Measurements from ENCODE around the gene NEDD4L. TPM values are rescaled to one million over a fixed set of nuclear protein-coding genes. Genes with fewer than 3 reads are reported as not detected.

The NEDD4L gene
- total RNA-seq, 2 experiments from 2014 or later: 11.2 to 13.7 TPM

- no peak overlapping the region for H3K4me3 ChIP-seq (ENCODE audit: low read length)
- Mint-ChIP-seq H3K4me3 (no peak overlapping the region), H3K9me3 (no peaks in the 10 kb centered on the region), H3K4me1 (ENCODE audit: low read depth) (peaks cover 5% of the 10 kb centered on the region), H3K36me3 (ENCODE audit: low read depth) (no peaks in the 10 kb centered on the region), H3K27ac (no peak overlapping the region), H3K27me3 (peaks cover 1% of the 10 kb centered on the region)
- no peaks in the 10 kb centered on the region for H3K36me3 ChIP-seq (ENCODE audit: insufficient read depth, low read length)
- TF ChIP-seq CTCF (IDR thresholded peaks at IDR 0.05): no peak
- ChIA-PET CTCF (interaction anchor here (1.5 kb wide), 1 partner anchor 14 kb away, joined by 3 read pairs; no protein-coding TSS in a partner anchor), POLR2A (interaction anchor here (0.8 to 1.1 kb wide), 2 partner anchors 8 to 11 kb away, joined by 3 to 6 read pairs; no protein-coding TSS in a partner anchor)
- intact Hi-C loops (cut with DNase I, micrococcal nuclease): no loop called here
- DNase-seq (no peak), ATAC-seq (ENCODE audit: poor library complexity) (no peak)
- H3K27ac ChIP-seq (ENCODE audit: low read depth in 1 of 2, low read length in 2 of 2): no peak overlapping the region
- H3K27me3 ChIP-seq (ENCODE audit: control insufficient read depth in 1 of 2, insufficient read depth in 2 of 2, low read length in 2 of 2): no peaks in the 10 kb centered on the region
- H3K4me1 ChIP-seq (ENCODE audit: insufficient read depth, low read length): no peaks in the 10 kb centered on the region
- no peaks in the 10 kb centered on the region for H3K9me3 ChIP-seq (ENCODE audit: control insufficient read depth in 1 of 2, insufficient read depth in 1 of 2, low read length in 2 of 2)
Observed at GRCh38 chr18:58292638-58293037, 248.6 kb downstream of the NEDD4L start.

GRCh38 chr18:58297198-58297597 is 253.2 kb downstream of the NEDD4L start:
- Histone ChIP-seq H3K4me1 (ENCODE audit: insufficient read depth, low read length) (no peaks in the 10 kb centered on the region), H3K9me3 (ENCODE audit: control insufficient read depth in 1 of 2, insufficient read depth in 1 of 2, low read length in 2 of 2) (no peaks in the 10 kb centered on the region), H3K27me3 (ENCODE audit: control insufficient read depth in 1 of 2, insufficient read depth in 2 of 2, low read length in 2 of 2) (no peaks in the 10 kb centered on the region), H3K27ac (ENCODE audit: low read depth in 1 of 2, low read length in 2 of 2) (no peak overlapping the region), H3K4me3 (ENCODE audit: low read length) (no peak overlapping the region), H3K36me3 (ENCODE audit: insufficient read depth, low read length) (no peaks in the 10 kb centered on the region)
- no peak for TF ChIP-seq CTCF (IDR thresholded peaks at IDR 0.05)
- intact Hi-C loops (cut with DNase I, micrococcal nuclease): no loop called here
- ChIA-PET CTCF (no interaction called here), POLR2A (no interaction called here)
- ATAC-seq (ENCODE audit: poor library complexity) (peak; percentile 56), DNase-seq (peak in 3 of 14 experiments; percentile 32 to 45 (median 38))
- H3K36me3 Mint-ChIP-seq (ENCODE audit: low read depth): no peaks in the 10 kb centered on the region
- no peaks in the 10 kb centered on the region for H3K9me3 Mint-ChIP-seq
- H3K4me1 Mint-ChIP-seq (ENCODE audit: low read depth): peaks cover 6% of the 10 kb centered on the region
- no peaks in the 10 kb centered on the region for H3K27me3 Mint-ChIP-seq
- H3K4me3 Mint-ChIP-seq: no peak overlapping the region
- H3K27ac Mint-ChIP-seq: no peak overlapping the region

- POLR2A ChIA-PET: no interaction called here
- CTCF ChIA-PET: no interaction called here
- H3K27me3 Mint-ChIP-seq: no peaks in the 10 kb centered on the region
- no peak overlapping the region for H3K4me3 Mint-ChIP-seq
- Histone ChIP-seq H3K9me3 (ENCODE audit: control insufficient read depth in 1 of 2, insufficient read depth in 1 of 2, low read length in 2 of 2) (no peaks in the 10 kb centered on the region), H3K27me3 (ENCODE audit: control insufficient read depth in 1 of 2, insufficient read depth in 2 of 2, low read length in 2 of 2) (no peaks in the 10 kb centered on the region), H3K27ac (ENCODE audit: low read depth in 1 of 2, low read length in 2 of 2) (no peak overlapping the region), H3K36me3 (ENCODE audit: insufficient read depth, low read length) (no peaks in the 10 kb centered on the region), H3K4me3 (ENCODE audit: low read length) (no peak overlapping the region), H3K4me1 (ENCODE audit: insufficient read depth, low read length) (peaks cover 10% of the 10 kb centered on the region)
- DNase-seq: no peak
- peaks cover 19% of the 10 kb centered on the region for H3K4me1 Mint-ChIP-seq (ENCODE audit: low read depth)
- H3K36me3 Mint-ChIP-seq (ENCODE audit: low read depth): no peaks in the 10 kb centered on the region
- H3K9me3 Mint-ChIP-seq: no peaks in the 10 kb centered on the region
- no peak overlapping the region for H3K27ac Mint-ChIP-seq
- intact Hi-C loops (cut with DNase I, micrococcal nuclease): no loop called here
- no peak for TF ChIP-seq CTCF (IDR thresholded peaks at IDR 0.05)
- ATAC-seq (ENCODE audit: poor library complexity): no peak
Observed at GRCh38 chr18:58298251-58299134, 254.5 kb downstream of the NEDD4L start.

Data from CD4-positive, alpha-beta T cell (primary cell).